GM18526 (cell line): ENCODE results near the gene LRRTM4.

Source experiments
- POLR2A ChIP-seq: IDR thresholded peaks from 3 replicates; pipeline ENCODE4 v1.6.1; 2011; ENCODE audit not compliant: insufficient read length; ENCODE audit errors: extremely low read depth

The LRRTM4 gene

GRCh38 chr2:77398970-77399600, 123.1 kb downstream of the LRRTM4 start:
- TF ChIP-seq POLR2A: no peak

GRCh38 chr2:77397763-77398162, 124.4 kb downstream of the LRRTM4 start:
- TF ChIP-seq POLR2A: no peak

- TF ChIP-seq POLR2A: no peak
Measured at GRCh38 chr2:77395011-77395410, 127.2 kb downstream of the LRRTM4 start.

GRCh38 chr2:77391119-77391518, 131.1 kb downstream of the LRRTM4 start:
- TF ChIP-seq POLR2A: no peak

- no peak for TF ChIP-seq POLR2A
Measured at GRCh38 chr2:77387324-77387723, 134.9 kb downstream of the LRRTM4 start.

GRCh38 chr2:77372636-77373035, 149.5 kb downstream of the LRRTM4 start:
- no peak for TF ChIP-seq POLR2A

- TF ChIP-seq POLR2A: no peak
Measured at GRCh38 chr2:77370511-77370910, 151.7 kb downstream of the LRRTM4 start.

- TF ChIP-seq POLR2A: no peak
Measured at GRCh38 chr2:77363277-77363676, 158.9 kb downstream of the LRRTM4 start.

GRCh38 chr2:77348821-77349220, 173.4 kb downstream of the LRRTM4 start:
- TF ChIP-seq POLR2A: no peak

- TF ChIP-seq POLR2A: no peak
Measured at GRCh38 chr2:77336013-77336412, 186.2 kb downstream of the LRRTM4 start.

- TF ChIP-seq POLR2A: no peak
Measured at GRCh38 chr2:77328134-77328931, 193.8 kb downstream of the LRRTM4 start.

GRCh38 chr2:77325395-77325794, 196.8 kb downstream of the LRRTM4 start:
- no peak for TF ChIP-seq POLR2A

- no peak for TF ChIP-seq POLR2A
Measured at GRCh38 chr2:77322431-77322830, 199.7 kb downstream of the LRRTM4 start.

GRCh38 chr2:77314721-77315120, 207.5 kb downstream of the LRRTM4 start:
- TF ChIP-seq POLR2A: no peak

- TF ChIP-seq POLR2A: no peak
Measured at GRCh38 chr2:77310416-77310815, 211.8 kb downstream of the LRRTM4 start.

GRCh38 chr2:77309725-77310124, 212.5 kb downstream of the LRRTM4 start:
- TF ChIP-seq POLR2A: no peak

GRCh38 chr2:77301441-77301840, 220.7 kb downstream of the LRRTM4 start:
- TF ChIP-seq POLR2A: no peak
